ENCODE data around the gene GLS.

The GLS gene

DNA sequence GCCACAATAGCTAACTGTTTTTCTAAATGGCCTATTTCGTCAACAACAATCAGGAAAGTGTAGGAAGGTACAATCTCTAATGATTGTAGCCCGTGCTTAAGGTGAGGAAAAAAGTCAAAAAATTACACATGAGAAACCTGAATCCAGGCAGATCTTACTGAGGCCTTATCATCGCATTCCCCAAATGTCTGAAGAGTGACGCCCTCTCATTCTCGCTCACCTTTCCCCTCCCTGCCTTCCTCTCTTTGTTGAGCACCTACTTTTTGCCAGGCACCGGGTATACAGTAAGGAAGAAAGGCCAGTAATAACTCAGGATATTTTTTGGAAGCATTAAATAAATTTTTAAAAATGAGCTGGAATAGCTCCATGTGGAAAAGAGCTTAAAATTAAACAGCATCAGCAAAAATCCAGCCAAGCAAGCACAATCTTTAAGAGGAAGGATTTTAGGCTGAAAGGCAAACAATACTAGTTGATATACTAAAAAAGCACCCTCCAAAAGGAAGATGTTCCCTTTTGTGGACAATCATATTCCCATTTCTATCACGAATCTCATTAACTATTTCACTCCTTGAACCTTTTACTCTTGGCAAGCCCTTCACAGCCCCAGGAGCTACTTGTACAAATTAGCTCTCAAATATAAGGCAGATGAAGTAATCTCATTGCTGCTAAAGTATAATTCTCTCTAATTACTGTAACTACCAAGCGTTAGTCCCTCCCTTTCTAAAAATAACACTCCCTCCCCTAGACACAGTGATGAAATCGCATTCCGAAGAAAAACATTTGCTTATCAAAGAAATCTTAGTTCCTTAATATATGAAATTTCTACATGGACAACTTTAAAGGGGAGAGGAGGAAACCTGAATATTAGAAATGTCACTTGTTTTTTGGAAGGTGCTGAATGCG is 93.4 kb downstream of the GLS start:
- H3K27ac ChIP-seq (ENCODE audit: low read length), result no peak overlapping the region

DNA sequence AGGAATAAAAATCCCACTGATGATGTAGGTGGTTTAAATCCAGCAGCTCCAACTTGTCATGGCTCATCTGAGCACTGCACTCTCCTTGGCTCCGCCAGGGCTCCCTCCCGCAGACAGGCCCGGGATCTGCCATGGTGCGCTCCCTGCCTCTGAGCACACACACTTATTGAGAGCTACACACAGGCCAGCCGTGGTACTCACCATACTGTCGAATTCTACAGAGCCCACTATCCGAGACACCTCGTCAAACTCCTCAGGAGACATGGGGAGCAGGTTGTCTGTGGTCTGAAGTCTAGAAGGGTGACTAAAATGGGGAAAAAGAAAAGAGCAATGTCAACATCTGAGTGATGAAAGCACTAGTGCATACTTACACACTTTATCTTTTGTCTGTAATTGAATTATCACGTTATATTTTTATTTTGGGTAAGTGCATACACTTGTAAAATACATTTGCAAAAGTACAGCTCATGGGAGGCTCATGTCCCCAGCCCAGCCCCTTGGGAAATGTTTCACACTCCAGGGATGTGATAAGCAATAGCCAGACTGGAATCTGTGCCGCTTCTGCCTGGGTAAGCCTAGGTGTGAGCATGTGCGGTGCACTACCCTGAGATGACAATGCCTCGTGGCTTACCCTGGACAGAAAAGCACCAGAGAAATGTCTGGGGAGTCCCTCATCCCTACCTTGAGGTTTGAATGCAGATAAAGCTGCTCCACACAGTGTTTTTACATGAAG is 94.2 kb downstream of the GLS start:
- peaks cover 79 to 89% of the 10 kb centered on the region in 2 donors for H3K36me3 ChIP-seq (ENCODE audit: control insufficient read depth in 1 of 2, insufficient read depth in 2 of 2, low read length in 2 of 2)
- H3K9me3 ChIP-seq (ENCODE audit: control insufficient read depth in 1 of 2, low read length in 2 of 2), result no peaks in the 10 kb centered on the region
- no peak overlapping the region for H3K27ac ChIP-seq (ENCODE audit: low read length)
- no peaks in the 10 kb centered on the region for H3K27me3 ChIP-seq (ENCODE audit: low read depth, low read length)
- H3K4me3 ChIP-seq (ENCODE audit: low read depth in 1 of 2, low read length in 2 of 2), result no peak overlapping the region
- H3K4me1 ChIP-seq (ENCODE audit: control insufficient read depth in 1 of 2, insufficient read depth in 2 of 2, low read length in 2 of 2), result peaks cover 0 to 3% of the 10 kb centered on the region in 2 donors

More for the DNA sequence above, 93.4 kb downstream of the GLS start:
- Histone ChIP-seq H3K9me3 (ENCODE audit: control insufficient read depth in 1 of 2, low read length in 2 of 2) (no peaks in the 10 kb centered on the region), H3K27me3 (ENCODE audit: low read depth, low read length) (no peaks in the 10 kb centered on the region), H3K4me1 (ENCODE audit: control insufficient read depth in 1 of 2, insufficient read depth in 2 of 2, low read length in 2 of 2) (peaks cover 0 to 3% of the 10 kb centered on the region in 2 donors), H3K4me3 (ENCODE audit: low read depth in 1 of 2, low read length in 2 of 2) (no peak overlapping the region), H3K36me3 (ENCODE audit: control insufficient read depth in 1 of 2, insufficient read depth in 2 of 2, low read length in 2 of 2) (peaks cover 71 to 92% of the 10 kb centered on the region in 2 donors)

DNA sequence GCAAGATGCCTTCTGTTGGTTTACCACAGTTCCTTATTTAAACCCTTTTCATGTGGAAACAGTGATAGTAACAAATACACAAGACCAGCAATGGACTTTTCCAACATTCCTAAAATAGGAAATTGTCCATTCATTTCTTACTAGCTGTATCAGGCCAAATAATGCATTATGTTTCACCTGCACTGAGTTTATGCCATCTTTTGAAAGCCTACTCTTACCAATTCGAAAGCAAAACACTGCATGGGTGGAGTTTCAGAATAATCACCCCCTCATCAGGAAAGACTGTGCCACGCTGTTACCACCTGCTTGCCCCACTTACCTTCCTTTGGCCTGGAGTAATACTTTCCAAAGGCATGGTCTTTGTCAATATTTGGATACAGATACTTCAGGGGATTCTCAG is 95.9 kb downstream of the GLS start:
- H3K9me3 ChIP-seq (ENCODE audit: control insufficient read depth in 1 of 2, low read length in 2 of 2), result no peaks in the 10 kb centered on the region
- H3K27ac ChIP-seq (ENCODE audit: low read length), result no peak overlapping the region
- peaks cover 0 to 3% of the 10 kb centered on the region in 2 donors for H3K4me1 ChIP-seq (ENCODE audit: control insufficient read depth in 1 of 2, insufficient read depth in 2 of 2, low read length in 2 of 2)
- H3K4me3 ChIP-seq (ENCODE audit: low read depth in 1 of 2, low read length in 2 of 2), result no peak overlapping the region
- H3K27me3 ChIP-seq (ENCODE audit: low read depth, low read length), result no peaks in the 10 kb centered on the region
- H3K36me3 ChIP-seq (ENCODE audit: control insufficient read depth in 1 of 2, insufficient read depth in 2 of 2, low read length in 2 of 2), result peaks cover 78 to 89% of the 10 kb centered on the region in 2 donors

DNA sequence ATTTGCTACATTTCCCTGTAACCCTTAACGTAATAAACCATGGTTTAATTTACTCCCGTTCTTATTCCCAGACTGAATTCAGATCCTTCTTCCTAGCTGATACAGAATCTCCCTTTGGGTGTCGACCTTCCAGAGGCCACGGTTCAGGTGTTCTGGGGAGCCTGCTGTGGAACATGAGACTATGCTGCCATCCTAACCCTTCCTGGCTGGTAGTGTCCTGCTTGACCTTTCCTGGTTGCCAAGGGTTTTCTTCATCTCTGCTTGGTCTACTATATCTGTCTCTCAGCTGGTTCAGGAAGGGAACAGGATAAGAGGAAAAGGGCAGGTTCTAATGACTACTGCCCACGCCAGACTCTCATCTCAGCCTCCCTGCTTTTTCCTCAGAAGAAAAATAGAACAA is 96.9 kb downstream of the GLS start:
- Histone ChIP-seq H3K9me3 (ENCODE audit: control insufficient read depth in 1 of 2, low read length in 2 of 2) (no peaks in the 10 kb centered on the region), H3K4me1 (ENCODE audit: control insufficient read depth in 1 of 2, insufficient read depth in 2 of 2, low read length in 2 of 2) (peaks cover 0 to 3% of the 10 kb centered on the region in 2 donors), H3K27ac (ENCODE audit: low read length) (no peak overlapping the region), H3K27me3 (ENCODE audit: low read depth, low read length) (no peaks in the 10 kb centered on the region), H3K36me3 (ENCODE audit: control insufficient read depth in 1 of 2, insufficient read depth in 2 of 2, low read length in 2 of 2) (peaks cover 88 to 93% of the 10 kb centered on the region in 2 donors), H3K4me3 (ENCODE audit: low read depth in 1 of 2, low read length in 2 of 2) (no peak overlapping the region)

DNA sequence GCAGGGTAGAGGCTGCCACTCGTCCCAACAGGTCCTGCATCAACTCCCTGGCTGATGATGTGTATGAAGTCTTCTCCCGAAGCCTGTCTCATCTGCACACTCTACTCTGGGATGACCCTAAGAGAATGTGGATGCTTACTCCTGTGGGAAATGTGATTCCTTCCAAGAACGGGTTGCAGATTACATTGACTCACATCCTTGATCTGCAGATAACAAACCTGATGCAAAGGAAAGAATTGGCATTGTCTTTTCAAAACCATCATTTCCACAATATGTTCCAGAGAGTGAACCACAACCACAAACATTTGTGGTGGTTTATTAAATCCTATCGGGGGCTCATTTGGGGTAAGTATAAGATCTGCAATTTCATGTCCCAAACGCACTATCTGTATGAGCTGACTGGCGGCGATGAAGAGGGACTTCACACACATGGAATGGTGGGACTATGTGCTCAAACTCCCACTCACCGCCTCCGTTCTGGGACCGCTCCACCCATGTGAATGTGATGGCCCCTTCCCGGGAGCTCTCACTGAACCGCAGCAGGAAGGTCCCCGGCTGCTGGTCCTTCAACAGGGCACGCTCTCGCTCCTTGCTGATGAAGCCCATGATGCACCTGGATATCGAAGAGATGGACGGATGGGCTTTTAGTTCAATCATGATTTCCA is 97.9 kb downstream of the GLS start:
- Histone ChIP-seq H3K27me3 (ENCODE audit: low read depth, low read length) (no peaks in the 10 kb centered on the region), H3K27ac (ENCODE audit: low read length) (no peak overlapping the region), H3K4me3 (ENCODE audit: low read depth in 1 of 2, low read length in 2 of 2) (no peak overlapping the region), H3K36me3 (ENCODE audit: control insufficient read depth in 1 of 2, insufficient read depth in 2 of 2, low read length in 2 of 2) (peaks cover 91 to 93% of the 10 kb centered on the region in 2 donors), H3K4me1 (ENCODE audit: control insufficient read depth in 1 of 2, insufficient read depth in 2 of 2, low read length in 2 of 2) (peaks cover 0 to 3% of the 10 kb centered on the region in 2 donors), H3K9me3 (ENCODE audit: control insufficient read depth in 1 of 2, low read length in 2 of 2) (no peaks in the 10 kb centered on the region)

DNA sequence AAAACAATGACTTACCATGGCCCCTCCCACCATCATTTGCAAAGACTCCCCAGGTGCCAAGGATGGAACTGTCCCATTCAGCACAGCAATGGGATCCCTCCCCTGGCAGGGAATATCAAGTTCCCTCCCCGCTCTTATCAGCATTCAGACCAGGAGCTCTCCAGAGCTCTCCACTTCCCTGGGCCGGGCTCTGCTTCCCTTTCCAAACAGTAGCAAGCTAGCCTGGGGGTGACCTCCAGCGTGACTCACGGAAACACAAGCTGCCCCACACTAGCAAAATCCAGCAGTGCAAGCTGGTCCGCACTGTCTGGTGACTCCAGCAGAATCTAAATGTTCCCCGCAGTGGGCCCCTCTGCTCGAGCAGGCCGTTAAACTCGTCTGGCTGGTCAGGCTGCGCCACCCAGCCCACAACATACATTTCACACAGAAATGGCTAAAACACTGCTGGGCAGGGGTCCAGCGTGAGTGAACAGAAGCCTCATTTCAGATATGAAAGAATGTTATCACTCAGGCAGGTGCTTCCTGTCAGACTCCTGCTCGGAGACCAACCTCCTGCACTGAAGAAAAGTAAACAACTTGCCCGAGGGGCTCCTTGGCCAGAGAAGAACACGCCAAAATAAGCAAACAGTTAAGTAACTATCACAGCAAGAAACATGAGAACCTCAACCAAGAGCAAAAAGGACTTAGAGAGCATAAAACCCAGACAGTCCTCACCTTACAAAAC is 99.4 kb downstream of the GLS start:
- Histone ChIP-seq H3K36me3 (ENCODE audit: control insufficient read depth in 1 of 2, insufficient read depth in 2 of 2, low read length in 2 of 2) (peaks cover 94 to 95% of the 10 kb centered on the region in 2 donors), H3K27ac (ENCODE audit: low read length) (no peak overlapping the region), H3K4me3 (ENCODE audit: low read depth in 1 of 2, low read length in 2 of 2) (no peak overlapping the region)

DNA sequence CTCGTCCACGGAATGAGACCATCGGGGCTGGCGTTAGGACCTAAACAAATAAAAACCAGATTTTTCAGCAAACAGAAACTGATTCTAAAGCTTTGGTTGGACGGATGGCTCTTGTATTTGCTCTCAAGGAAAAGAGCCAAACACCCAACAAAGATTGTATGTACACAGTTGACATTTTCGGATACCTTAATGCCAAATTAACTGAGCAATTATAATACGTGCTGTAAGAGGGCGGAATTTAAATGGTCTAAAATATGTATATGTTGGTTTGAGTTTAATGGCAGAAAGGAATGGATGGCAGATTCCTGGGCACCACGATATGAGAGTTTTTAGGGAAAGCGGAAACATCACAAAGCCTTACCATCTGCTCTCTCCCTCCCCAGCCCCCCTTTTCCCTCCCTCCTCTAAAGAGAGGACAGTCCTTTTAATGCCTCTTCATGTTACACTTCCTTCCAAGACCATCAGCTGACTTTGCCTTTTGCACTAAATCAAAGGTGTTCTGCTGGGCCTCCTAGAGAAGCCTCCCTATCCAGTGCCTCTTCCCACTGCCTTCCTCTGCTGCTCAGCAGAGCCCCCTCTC is 100.1 kb downstream of the GLS start:
- H3K27me3 ChIP-seq (ENCODE audit: low read depth, low read length), result no peaks in the 10 kb centered on the region
- no peak overlapping the region for H3K27ac ChIP-seq (ENCODE audit: low read length)
- no peak overlapping the region for H3K4me3 ChIP-seq (ENCODE audit: low read depth in 1 of 2, low read length in 2 of 2)
- H3K9me3 ChIP-seq (ENCODE audit: control insufficient read depth in 1 of 2, low read length in 2 of 2), result no peaks in the 10 kb centered on the region
- H3K4me1 ChIP-seq (ENCODE audit: control insufficient read depth in 1 of 2, insufficient read depth in 2 of 2, low read length in 2 of 2), result no peaks in the 10 kb centered on the region
- H3K36me3 ChIP-seq (ENCODE audit: control insufficient read depth in 1 of 2, insufficient read depth in 2 of 2, low read length in 2 of 2), result peaks cover 94 to 95% of the 10 kb centered on the region in 2 donors

More for the DNA sequence above, 99.4 kb downstream of the GLS start:
- Histone ChIP-seq H3K4me1 (ENCODE audit: control insufficient read depth in 1 of 2, insufficient read depth in 2 of 2, low read length in 2 of 2) (no peaks in the 10 kb centered on the region), H3K27me3 (ENCODE audit: low read depth, low read length) (no peaks in the 10 kb centered on the region), H3K9me3 (ENCODE audit: control insufficient read depth in 1 of 2, low read length in 2 of 2) (no peaks in the 10 kb centered on the region)

DNA sequence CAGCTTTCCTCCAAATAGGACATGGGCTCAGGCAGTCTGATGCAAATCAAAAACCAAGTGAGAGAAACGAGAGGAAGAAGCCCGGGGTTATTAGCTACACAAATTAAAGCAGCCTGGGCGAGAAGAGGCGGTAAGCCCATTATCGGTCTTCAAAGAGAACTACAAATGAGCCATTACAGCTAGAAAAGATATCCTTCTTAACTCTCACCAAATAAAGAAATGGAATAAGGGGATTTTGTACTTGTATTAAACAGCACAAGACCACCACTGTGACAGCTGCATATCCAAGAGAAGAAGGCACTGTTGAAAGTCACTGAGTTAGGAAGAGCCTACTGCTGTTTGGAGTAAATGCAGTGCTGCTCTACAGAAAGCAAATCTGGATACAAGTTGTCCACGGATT is 100.7 kb downstream of the GLS start:
- Histone ChIP-seq H3K27ac (ENCODE audit: low read length) (no peak overlapping the region), H3K9me3 (ENCODE audit: control insufficient read depth in 1 of 2, low read length in 2 of 2) (no peaks in the 10 kb centered on the region), H3K36me3 (ENCODE audit: control insufficient read depth in 1 of 2, insufficient read depth in 2 of 2, low read length in 2 of 2) (peaks cover 94 to 95% of the 10 kb centered on the region in 2 donors), H3K4me1 (ENCODE audit: control insufficient read depth in 1 of 2, insufficient read depth in 2 of 2, low read length in 2 of 2) (no peaks in the 10 kb centered on the region), H3K4me3 (ENCODE audit: low read depth in 1 of 2, low read length in 2 of 2) (no peak overlapping the region), H3K27me3 (ENCODE audit: low read depth, low read length) (no peaks in the 10 kb centered on the region)

DNA sequence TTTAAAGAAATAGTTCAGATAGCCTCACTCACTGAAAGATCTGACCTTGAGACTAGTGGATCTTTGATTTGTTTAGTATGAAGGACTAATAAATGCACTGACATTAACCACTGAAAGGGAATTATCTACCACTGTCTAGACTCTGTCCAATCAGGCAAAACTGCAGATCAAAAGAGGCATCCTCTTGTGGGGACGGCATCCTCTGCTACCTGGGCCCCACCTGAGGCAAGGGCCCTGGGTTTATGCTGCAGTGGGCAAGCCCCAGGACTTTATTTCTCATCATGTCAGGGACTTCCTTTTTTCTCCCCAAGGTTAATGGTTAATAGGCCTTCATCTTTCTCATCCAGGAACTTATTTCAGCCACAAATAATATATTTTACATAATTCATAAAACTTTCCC is 101.1 kb downstream of the GLS start:
- H3K9me3 ChIP-seq (ENCODE audit: control insufficient read depth in 1 of 2, low read length in 2 of 2), result no peaks in the 10 kb centered on the region
- no peaks in the 10 kb centered on the region for H3K4me1 ChIP-seq (ENCODE audit: control insufficient read depth in 1 of 2, insufficient read depth in 2 of 2, low read length in 2 of 2)
- H3K36me3 ChIP-seq (ENCODE audit: control insufficient read depth in 1 of 2, insufficient read depth in 2 of 2, low read length in 2 of 2), result peaks cover 94 to 95% of the 10 kb centered on the region in 2 donors
- H3K27ac ChIP-seq (ENCODE audit: low read length), result no peak overlapping the region
- H3K4me3 ChIP-seq (ENCODE audit: low read depth in 1 of 2, low read length in 2 of 2), result no peak overlapping the region
- no peaks in the 10 kb centered on the region for H3K27me3 ChIP-seq (ENCODE audit: low read depth, low read length)

DNA sequence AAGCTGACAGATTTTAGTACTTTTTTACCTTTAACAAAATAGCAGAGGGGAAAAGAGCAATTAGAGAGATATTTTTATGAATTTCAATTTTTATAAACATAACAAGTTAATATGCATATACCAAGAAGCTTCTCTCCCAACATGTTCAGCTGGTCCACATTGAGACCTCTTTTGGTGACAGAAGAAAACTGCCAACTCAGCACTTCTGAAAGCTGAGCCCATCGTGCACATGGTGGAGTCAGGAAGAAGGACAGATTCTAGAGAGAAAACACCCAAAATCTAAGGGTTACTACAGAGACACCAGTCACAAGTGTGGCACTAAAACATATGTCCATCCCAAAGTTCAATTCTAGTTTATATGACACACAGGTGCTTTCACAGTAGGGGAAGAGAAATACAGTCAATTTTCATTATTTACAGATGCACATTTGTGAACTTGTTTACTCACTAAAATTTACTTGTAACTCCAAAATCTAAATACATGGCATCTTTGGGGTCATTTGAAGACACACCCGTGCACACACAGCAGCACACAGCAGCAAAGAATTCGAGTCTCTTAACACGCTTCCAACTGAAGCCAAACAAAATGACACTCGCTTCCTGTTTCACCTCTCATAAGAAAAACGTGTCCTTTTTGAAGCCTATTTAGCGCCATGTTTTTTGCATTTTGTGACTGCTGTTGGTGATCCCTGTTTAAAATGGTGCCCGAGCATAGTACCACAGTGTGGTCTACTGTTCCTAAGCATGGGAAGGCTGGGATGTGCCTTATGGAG is 101.8 kb downstream of the GLS start:
- Histone ChIP-seq H3K4me1 (ENCODE audit: control insufficient read depth in 1 of 2, insufficient read depth in 2 of 2, low read length in 2 of 2) (no peaks in the 10 kb centered on the region), H3K9me3 (ENCODE audit: control insufficient read depth in 1 of 2, low read length in 2 of 2) (no peaks in the 10 kb centered on the region), H3K27ac (ENCODE audit: low read length) (no peak overlapping the region), H3K36me3 (ENCODE audit: control insufficient read depth in 1 of 2, insufficient read depth in 2 of 2, low read length in 2 of 2) (peaks cover 96 to 99% of the 10 kb centered on the region in 2 donors), H3K27me3 (ENCODE audit: low read depth, low read length) (no peaks in the 10 kb centered on the region), H3K4me3 (ENCODE audit: low read depth in 1 of 2, low read length in 2 of 2) (no peak overlapping the region)

Measured in muscle layer of duodenum (tissue), 2 donors.